BLaER1 treated with 17β-estradiol and CSF1 and Interleukin-3, amounts not matched to agents 10 nM and 100 nM (cell line): ENCODE results near the gene EPPIN.
"Not testable (repeated sequence)": the region's sequence is repeated elsewhere in the genome, so short reads cannot be mapped to it uniquely, and the experiment has no call there.

Experiments used
- H3K27ac ChIP-seq, 11 experiments: shearing (Covaris generic); formaldehyde crosslinking; 2 replicates each; pipeline ENCODE4 v1.8.1; 2022
- H3K27me3 ChIP-seq, 11 experiments: shearing (Covaris generic); formaldehyde crosslinking; 2 replicates each; pipeline ENCODE4 v1.8.1; 2022
- H3K36me3 ChIP-seq, 11 experiments: shearing (Covaris generic); formaldehyde crosslinking; 2 replicates each; pipeline ENCODE4 v1.8.1; 2022
- H3K4me1 ChIP-seq, 10 experiments: shearing (Covaris generic); formaldehyde crosslinking; 2 replicates each; pipeline ENCODE4 v1.8.1; 2022
- H3K4me2 ChIP-seq, 11 experiments: shearing (Covaris generic); formaldehyde crosslinking; 2 replicates each; pipeline ENCODE4 v1.8.1; 2022
- H3K4me3 ChIP-seq, 10 experiments: shearing (Covaris generic); formaldehyde crosslinking; 2 replicates each; pipeline ENCODE4 v1.8.1; 2022
- H3K9ac ChIP-seq, 11 experiments: shearing (Covaris generic); formaldehyde crosslinking; 2 replicates each; pipeline ENCODE4 v1.8.1; 2022
- H3K9me3 ChIP-seq, 11 experiments: shearing (Covaris generic); formaldehyde crosslinking; replicated peaks in 1 of 11; 2 replicates each; pipeline ENCODE4 v1.8.1; 2022
- H4K20me1 ChIP-seq, 11 experiments: shearing (Covaris generic); formaldehyde crosslinking; 2 replicates each; pipeline ENCODE4 v1.8.1; 2022
- Cebpa-rat ChIP-seq, 11 experiments: shearing (Covaris generic); IDR thresholded peaks; 2 replicates each; pipeline ENCODE4 v1.8.1; 2022

The EPPIN gene

DNA sequence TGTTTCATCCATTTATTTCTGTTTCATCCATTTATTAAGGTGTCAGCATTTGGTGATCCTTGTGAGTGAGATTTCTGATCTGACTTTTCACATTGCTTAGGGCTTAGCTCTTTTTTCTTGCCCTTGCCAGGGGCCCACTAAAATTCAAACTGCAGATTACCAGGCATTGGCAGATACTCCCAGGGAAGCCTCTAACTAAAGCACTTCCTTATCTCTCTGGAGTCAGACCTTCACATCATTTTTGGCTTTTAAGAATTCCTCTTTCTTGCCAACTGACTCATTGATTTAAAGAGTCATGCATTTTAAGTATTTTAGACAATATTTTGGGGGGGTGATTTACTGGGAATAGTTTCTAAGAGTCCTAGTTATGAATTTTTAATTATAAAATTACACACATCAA, 34.5 kb upstream of the EPPIN start:
- Histone ChIP-seq H4K20me1 (no peaks in the 10 kb centered on the region), H3K27me3 (no peaks in the 10 kb centered on the region), H3K36me3 (no peaks in the 10 kb centered on the region), H3K9me3 (no peaks in the 10 kb centered on the region), H3K4me1 (peaks cover 0 to 17% (median 0%) of the 10 kb centered on the region in 10 experiments; a peak in 7 of 20 replicates), H3K27ac (no peak overlapping the region), H3K4me2 (no peak overlapping the region), H3K9ac (no peak overlapping the region), H3K4me3 (no peak overlapping the region)
- TF ChIP-seq Cebpa-rat (IDR thresholded peaks at IDR 0.05) = no peak

DNA sequence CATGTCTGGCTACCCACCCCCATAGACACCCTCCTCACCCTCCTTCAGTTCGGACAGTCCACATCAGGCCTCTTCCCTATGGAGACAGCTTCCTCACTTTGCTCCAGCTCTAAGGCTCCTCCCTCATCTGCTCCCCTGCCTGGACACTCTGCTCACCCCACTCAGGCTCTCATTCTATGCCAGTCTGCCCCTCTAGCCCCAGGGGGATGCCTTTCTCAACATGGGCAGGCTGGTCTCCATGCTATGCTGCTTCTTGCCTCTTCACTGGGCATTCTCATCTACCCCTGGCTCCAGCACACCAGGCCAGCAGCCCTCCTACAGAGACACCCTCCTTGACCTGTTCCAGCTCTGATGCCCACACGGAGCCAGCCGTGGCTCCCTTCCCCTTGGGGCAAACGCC, 32.0 kb upstream of the EPPIN start, which contains the start of gene WFDC8:
Gene WFDC8 (minus strand): TSS at position 101 of the 400 bp plus-strand sequence. CDS start 37 bp downstream, at position 64.
- H3K27ac ChIP-seq = no peak within 1 kb of the TSS
- no peak within 1 kb of the TSS for H3K9ac ChIP-seq
- TF ChIP-seq Cebpa-rat (IDR thresholded peaks at IDR 0.05) = no peak
- H3K4me2 ChIP-seq = no peak within 1 kb of the TSS
- H4K20me1 ChIP-seq = no peaks in the 10 kb centered on the region
- no peak within 1 kb of the TSS for H3K4me3 ChIP-seq
- H3K4me1 ChIP-seq = peaks cover 0 to 7% (median 0%) of the 10 kb centered on the region in 10 experiments; a peak in 1 of 20 replicates
- no peaks in the 10 kb centered on the region for H3K36me3 ChIP-seq
- no peaks in the 10 kb centered on the region for H3K27me3 ChIP-seq
- no peaks in the 10 kb centered on the region for H3K9me3 ChIP-seq

DNA sequence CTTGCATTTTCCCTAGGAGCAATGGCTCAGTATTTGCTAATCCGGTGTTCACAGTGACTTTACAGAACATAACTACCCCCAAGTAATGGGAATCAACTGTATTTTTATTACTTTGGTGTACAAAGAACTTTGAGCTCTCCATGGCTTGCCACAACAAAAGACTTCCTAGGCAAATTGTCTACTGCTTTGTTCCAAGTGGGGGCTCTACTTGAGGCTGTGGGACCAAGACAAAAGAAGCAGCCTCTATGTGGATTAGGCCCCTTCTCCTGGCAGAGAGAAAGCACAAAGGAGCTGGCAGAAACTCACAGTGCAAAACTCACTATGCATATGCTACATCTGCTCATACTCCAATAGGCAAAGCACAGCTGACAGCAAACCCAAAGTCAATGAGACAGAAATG, 31.0 kb upstream of the EPPIN start:
- Histone ChIP-seq H3K27me3 (no peaks in the 10 kb centered on the region), H3K27ac (no peak overlapping the region), H3K4me3 (no peak overlapping the region), H3K9me3 (peaks cover 0 to 5% (median 0%) of the 10 kb centered on the region in 11 experiments; a peak in 2 of 22 replicates), H3K4me1 (peaks cover 0 to 7% (median 0%) of the 10 kb centered on the region in 10 experiments; a peak in 1 of 20 replicates), H3K4me2 (no peak overlapping the region), H3K9ac (no peak overlapping the region), H3K36me3 (no peaks in the 10 kb centered on the region), H4K20me1 (no peaks in the 10 kb centered on the region)
- no peak for TF ChIP-seq Cebpa-rat (IDR thresholded peaks at IDR 0.05)

DNA sequence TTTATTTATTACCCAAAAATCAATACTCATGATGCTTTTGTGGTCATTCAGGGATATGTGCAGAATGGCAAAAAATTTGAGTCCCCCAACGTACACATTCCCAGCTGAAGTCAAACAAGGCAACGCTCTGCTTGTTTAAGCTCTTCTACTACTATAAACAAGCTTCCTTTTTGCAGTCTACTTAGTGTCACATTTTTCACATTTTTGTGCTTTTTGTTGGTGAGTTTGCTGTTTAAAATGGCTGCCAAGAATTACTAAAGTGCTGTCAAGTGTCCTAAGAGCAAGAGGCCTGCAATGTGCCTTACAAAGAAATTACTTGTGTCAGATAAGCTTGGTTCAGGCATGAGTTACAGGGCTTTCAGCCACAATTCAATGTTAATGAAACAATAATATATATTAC, 29.8 kb upstream of the EPPIN start:
- H3K4me1 ChIP-seq = peaks cover 0 to 7% (median 0%) of the 10 kb centered on the region in 10 experiments; a peak in 1 of 20 replicates
- TF ChIP-seq Cebpa-rat (IDR thresholded peaks at IDR 0.05) = no peak
- no peak overlapping the region for H3K27ac ChIP-seq
- no peaks in the 10 kb centered on the region for H3K36me3 ChIP-seq
- no peak overlapping the region for H3K4me2 ChIP-seq
- H3K4me3 ChIP-seq = no peak overlapping the region
- no peaks in the 10 kb centered on the region for H4K20me1 ChIP-seq
- H3K27me3 ChIP-seq = no peaks in the 10 kb centered on the region
- peaks cover 0 to 5% (median 0%) of the 10 kb centered on the region in 11 experiments; a peak in 2 of 22 replicates for H3K9me3 ChIP-seq
- no peak overlapping the region for H3K9ac ChIP-seq

DNA sequence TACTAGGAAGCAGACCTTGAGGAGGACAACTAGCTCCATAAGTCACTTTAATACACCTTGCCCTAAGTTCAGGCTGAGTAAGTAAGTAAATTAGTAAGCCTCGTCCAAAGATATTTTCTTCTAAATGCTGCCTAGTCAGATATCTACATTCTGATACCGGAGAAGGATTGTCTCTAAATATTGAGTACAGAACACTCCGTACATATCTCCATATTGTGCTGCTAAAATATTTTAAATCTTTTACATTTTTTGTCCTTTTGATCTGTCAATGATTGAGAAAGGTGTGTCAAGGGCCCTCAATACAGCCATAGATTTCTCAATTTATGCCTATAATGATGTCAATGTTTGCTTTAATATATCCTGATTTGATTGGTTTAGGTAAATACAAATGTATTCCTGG, 28.7 kb upstream of the EPPIN start:
- Histone ChIP-seq H3K9ac (no peak overlapping the region), H3K27me3 (no peaks in the 10 kb centered on the region), H3K4me3 (no peak overlapping the region), H3K9me3 (peaks cover 0 to 5% (median 0%) of the 10 kb centered on the region in 11 experiments; a peak in 2 of 22 replicates), H3K4me1 (no peaks in the 10 kb centered on the region), H3K36me3 (no peaks in the 10 kb centered on the region), H4K20me1 (no peaks in the 10 kb centered on the region), H3K27ac (no peak overlapping the region), H3K4me2 (no peak overlapping the region)
- no peak for TF ChIP-seq Cebpa-rat (IDR thresholded peaks at IDR 0.05)

DNA sequence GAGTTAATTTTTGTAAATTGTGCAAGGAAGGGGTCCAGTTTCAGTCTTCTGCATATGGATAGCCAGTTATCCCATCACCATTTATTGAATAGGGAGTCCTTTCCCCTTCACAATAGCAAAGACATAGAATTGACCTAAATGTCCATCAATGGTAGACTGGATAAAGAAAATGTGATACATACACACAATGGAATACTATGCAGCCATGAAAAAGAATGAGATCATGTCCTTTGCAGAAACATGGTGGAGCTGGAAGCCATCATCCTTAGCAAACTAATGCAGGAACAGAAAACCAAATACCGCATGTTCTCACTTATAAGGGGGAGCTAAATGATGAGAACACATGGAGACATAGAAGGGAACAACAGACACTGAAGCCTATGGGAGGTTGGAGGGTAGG, 22.4 kb upstream of the EPPIN start:
- not testable (repeated sequence) for H3K27ac ChIP-seq, H3K4me2 ChIP-seq, H3K4me3 ChIP-seq, H3K27me3 ChIP-seq, H3K36me3 ChIP-seq, H3K4me1 ChIP-seq, H3K9ac ChIP-seq, H4K20me1 ChIP-seq, H3K9me3 ChIP-seq

DNA sequence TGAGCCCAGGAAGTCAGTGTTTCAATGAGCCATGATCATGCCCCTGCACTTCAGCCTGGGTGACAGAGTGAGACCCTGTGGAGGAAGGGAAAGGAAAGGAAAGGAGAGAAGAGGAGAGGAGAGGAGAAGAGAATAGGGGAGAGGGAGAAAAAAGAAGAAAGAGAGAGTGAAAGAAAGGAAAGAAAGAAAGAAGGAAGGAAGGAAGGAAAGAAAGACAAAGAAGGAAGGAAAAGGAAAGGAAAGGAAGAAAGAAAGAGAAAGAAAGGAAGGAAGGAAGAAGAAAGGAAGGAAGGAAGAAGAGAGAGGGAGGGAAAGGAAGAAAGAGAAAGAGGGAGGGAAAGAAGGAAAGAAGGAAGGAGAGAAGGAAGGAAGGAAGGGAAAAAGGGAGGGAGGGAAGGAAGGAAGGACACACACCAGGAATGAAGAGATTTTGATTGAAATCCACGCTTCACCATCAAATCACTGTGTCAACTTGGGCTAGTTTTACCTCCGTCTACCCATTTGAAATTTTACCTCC, 17.6 kb upstream of the EPPIN start:
- Histone ChIP-seq H3K4me3 (no peak overlapping the region), H3K4me1 (peaks cover 0 to 10% (median 6%) of the 10 kb centered on the region in 10 experiments; a peak in 11 of 20 replicates), H3K4me2 (no peak overlapping the region), H3K27ac (no peak overlapping the region), H4K20me1 (no peaks in the 10 kb centered on the region), H3K27me3 (no peaks in the 10 kb centered on the region), H3K9ac (no peak overlapping the region), H3K9me3 (peaks cover 0 to 3% (median 0%) of the 10 kb centered on the region in 11 experiments; a peak in 1 of 22 replicates), H3K36me3 (no peaks in the 10 kb centered on the region)
- no peak for TF ChIP-seq Cebpa-rat (IDR thresholded peaks at IDR 0.05)

DNA sequence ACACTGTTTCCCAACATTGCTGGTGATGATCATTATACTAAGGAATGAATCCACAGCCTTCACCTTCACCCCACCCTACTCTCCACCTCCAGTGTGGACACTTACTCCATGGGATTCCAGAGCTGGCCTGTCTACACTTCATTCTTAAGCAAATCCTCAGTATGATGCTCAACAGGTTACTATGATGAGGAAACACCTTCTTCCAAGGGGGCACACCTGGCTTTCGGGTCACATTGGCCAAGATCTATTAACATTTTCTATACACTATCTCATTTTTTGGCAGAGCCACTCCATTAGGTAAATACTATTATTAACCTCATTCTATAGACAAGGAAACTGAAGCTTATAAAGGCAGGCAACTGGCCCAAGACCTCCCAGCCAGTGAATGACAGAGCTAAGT, 8.0 kb upstream of the EPPIN start:
- no peak for TF ChIP-seq Cebpa-rat (IDR thresholded peaks at IDR 0.05)
- H3K27me3 ChIP-seq = no peaks in the 10 kb centered on the region
- no peaks in the 10 kb centered on the region for H4K20me1 ChIP-seq
- no peak overlapping the region for H3K4me3 ChIP-seq
- H3K9ac ChIP-seq = no peak overlapping the region
- H3K4me2 ChIP-seq = no peak overlapping the region
- H3K27ac ChIP-seq = no peak overlapping the region
- no peaks in the 10 kb centered on the region for H3K4me1 ChIP-seq
- H3K36me3 ChIP-seq = no peaks in the 10 kb centered on the region
- peaks cover 0 to 5% (median 0%) of the 10 kb centered on the region in 11 experiments; a peak in 1 of 22 replicates for H3K9me3 ChIP-seq

DNA sequence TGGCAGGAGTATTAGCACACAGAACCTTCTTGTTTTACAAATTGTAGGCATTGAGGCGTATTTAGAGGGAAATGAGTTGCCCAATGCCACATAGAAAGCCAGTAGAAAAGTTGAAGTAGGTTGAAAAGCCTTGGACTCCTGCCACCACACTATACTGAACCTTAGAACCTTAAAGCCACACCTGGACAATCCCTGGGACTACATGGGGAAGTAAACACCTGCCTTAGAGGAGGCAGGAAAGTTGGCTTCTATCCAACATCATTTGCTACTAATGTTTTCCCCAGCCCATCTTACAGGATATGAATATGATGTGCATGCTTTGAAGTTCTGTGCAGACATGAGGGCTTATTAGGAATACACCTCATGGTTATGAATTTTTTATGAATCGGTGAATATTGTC, 5.3 kb upstream of the EPPIN start:
- Histone ChIP-seq H3K36me3 (no peaks in the 10 kb centered on the region), H3K4me3 (no peak overlapping the region), H3K4me2 (no peak overlapping the region), H3K27ac (no peak overlapping the region), H3K9me3 (peaks cover 0 to 5% (median 0%) of the 10 kb centered on the region in 11 experiments; a peak in 1 of 22 replicates), H3K27me3 (no peaks in the 10 kb centered on the region), H3K4me1 (no peaks in the 10 kb centered on the region), H4K20me1 (no peaks in the 10 kb centered on the region), H3K9ac (no peak overlapping the region)
- TF ChIP-seq Cebpa-rat (IDR thresholded peaks at IDR 0.05) = no peak

DNA sequence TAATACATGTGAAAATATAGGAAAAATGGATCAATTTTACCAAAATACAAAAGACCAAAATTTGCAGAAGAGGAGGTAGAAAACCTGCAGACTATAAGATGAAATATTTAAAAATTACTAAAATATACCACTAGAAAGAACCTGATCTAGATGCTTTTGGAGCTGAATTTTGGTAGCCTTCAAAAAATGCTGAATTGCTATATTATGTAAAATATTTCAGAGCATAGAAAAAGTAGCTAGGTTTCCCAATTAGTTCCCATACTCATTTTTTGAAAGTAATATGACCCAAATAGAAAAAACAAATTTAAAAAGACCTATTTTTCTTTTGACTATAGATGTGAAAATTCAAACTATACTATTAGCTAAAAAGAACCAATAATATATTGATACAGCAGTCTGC, 3.6 kb upstream of the EPPIN start:
- Histone ChIP-seq H3K36me3 (no peaks in the 10 kb centered on the region), H3K27me3 (no peaks in the 10 kb centered on the region), H3K9ac (no peak overlapping the region), H3K4me3 (no peak overlapping the region), H4K20me1 (no peaks in the 10 kb centered on the region), H3K9me3 (peaks cover 0 to 5% (median 0%) of the 10 kb centered on the region in 11 experiments; a peak in 1 of 22 replicates), H3K27ac (no peak overlapping the region), H3K4me2 (no peak overlapping the region), H3K4me1 (no peaks in the 10 kb centered on the region)
- no peak for TF ChIP-seq Cebpa-rat (IDR thresholded peaks at IDR 0.05)
